GM18868 (cell line): ENCODE data around the gene WDR31.

Experiments
- ATAC-seq: cut with Tn5 transposase; IDR thresholded peaks from one replicate; pipeline ENCODE4 v1.9.1; 2021; ENCODE audit warnings: mild to moderate bottlenecking, moderate library complexity; ENCODE audit not compliant: unreplicated experiment

WDR31 gene

GRCh38 chr9:113341712-113342410 is 1.8 kb upstream of the WDR31 start:
- ATAC-seq: no peak

- ATAC-seq: no peak
Measured at GRCh38 chr9:113337714-113338113, 2.4 kb downstream of the WDR31 start.

GRCh38 chr9:113331780-113332179 is 8.3 kb downstream of the WDR31 start:
- ATAC-seq: no peak

GRCh38 chr9:113328045-113328782 is 11.9 kb downstream of the WDR31 start:
- no peak for ATAC-seq

- no peak for ATAC-seq
Measured at GRCh38 chr9:113326230-113326629, 13.8 kb downstream of the WDR31 start.

- no peak for ATAC-seq
Measured at GRCh38 chr9:113322671-113323070, 17.4 kb downstream of the WDR31 start.

GRCh38 chr9:113320051-113320450 is 20.0 kb downstream of the WDR31 start:
- ATAC-seq: no peak

GRCh38 chr9:113319054-113319453 is 21.0 kb downstream of the WDR31 start:
- ATAC-seq: no peak

GRCh38 chr9:113317777-113318176 is 22.3 kb downstream of the WDR31 start:
- ATAC-seq: no peak

- no peak for ATAC-seq
Measured at GRCh38 chr9:113316030-113316429, 24.0 kb downstream of the WDR31 start.

- ATAC-seq: no peak
Measured at GRCh38 chr9:113315231-113315630, 24.8 kb downstream of the WDR31 start.

- no peak for ATAC-seq
Measured at GRCh38 chr9:113313261-113313660, 26.8 kb downstream of the WDR31 start.

GRCh38 chr9:113311961-113312360 is 28.1 kb downstream of the WDR31 start:
- ATAC-seq: no peak

GRCh38 chr9:113310538-113310937 is 29.5 kb downstream of the WDR31 start:
- ATAC-seq: no peak

- no peak for ATAC-seq
Measured at GRCh38 chr9:113309204-113309813, 30.8 kb downstream of the WDR31 start.

- ATAC-seq: no peak
Measured at GRCh38 chr9:113307396-113307975, 32.6 kb downstream of the WDR31 start.

GRCh38 chr9:113306566-113306965 is 33.5 kb downstream of the WDR31 start:
- ATAC-seq: no peak

- ATAC-seq: no peak
Measured at GRCh38 chr9:113302792-113303418, 37.2 kb downstream of the WDR31 start, which contains the start of gene RNF183. TSS of gene RNF183 (minus strand) at chr9:113303376. CDS start at chr9:113298184, 5,192 bp downstream.

- no peak for ATAC-seq
Measured at GRCh38 chr9:113301548-113301947, 38.5 kb downstream of the WDR31 start.

- no peak for ATAC-seq
Measured at GRCh38 chr9:113299800-113300292, 40.2 kb downstream of the WDR31 start.
